GM23338 (cell line): Measurements from ENCODE around the gene DHRSX. TPM values are rescaled to one million over a fixed set of nuclear protein-coding genes. Genes with fewer than 3 reads are reported as not detected.
A peak's percentile ranks its signal among the peaks of the same experiment; 100 is the strongest.

Experiments
- ATAC-seq: fragments of 200-7000 bp; cut with Tn5 transposase; 3 replicates; pipeline ENCODE4 v1.9.1; 2020
- DNase-seq: peaks from one replicate; pipeline ENCODE4 v3.0.0-alpha.2; 2015; ENCODE audit warnings: low spot score
- H2AFZ ChIP-seq: fragments of 200-600 bp; sonication (generic); 2 replicates; pipeline ENCODE4 v1.8.0; 2016; ENCODE audit warnings: antibody characterized with exemption, mild to moderate bottlenecking, moderate library complexity
- H3F3A ChIP-seq: fragments of 200-600 bp; sonication (generic); replicated peaks from 2 replicates; pipeline ENCODE4 v1.8.0; 2017; ENCODE audit warnings: antibody characterized with exemption, mixed run types, low read depth
- H3K27ac ChIP-seq: fragments of 200-600 bp; sonication (generic); 2 replicates; pipeline ENCODE4 v1.6.1; 2016; ENCODE audit warnings: low read depth
- H3K27me3 ChIP-seq: fragments of 200-600 bp; sonication (generic); 2 replicates; pipeline ENCODE4 v1.8.0; 2016; ENCODE audit warnings: mild to moderate bottlenecking, mixed run types, moderate library complexity; ENCODE audit not compliant: insufficient read depth
- H3K36me3 ChIP-seq: fragments of 200-600 bp; sonication (generic); 2 replicates; pipeline ENCODE4 v1.8.0; 2016; ENCODE audit warnings: mild to moderate bottlenecking; ENCODE audit not compliant: insufficient read depth
- H3K4me1 ChIP-seq: fragments of 200-600 bp; sonication (generic); 2 replicates; pipeline ENCODE4 v1.8.0; 2016; ENCODE audit warnings: mild to moderate bottlenecking, moderate library complexity; ENCODE audit not compliant: insufficient read depth
- H3K4me2 ChIP-seq: fragments of 200-600 bp; sonication (generic); 2 replicates; pipeline ENCODE4 v1.7.1; 2017; ENCODE audit warnings: mixed run types
- H3K4me3 ChIP-seq: fragments of 200-600 bp; sonication (generic); 2 replicates; pipeline ENCODE4 v1.6.1; 2016; ENCODE audit warnings: mixed run types
- H3K79me2 ChIP-seq: fragments of 200-600 bp; sonication (generic); replicated peaks from 2 replicates; pipeline ENCODE4 v1.8.0; 2017; ENCODE audit warnings: mild to moderate bottlenecking; ENCODE audit not compliant: insufficient read depth
- H3K9me2 ChIP-seq: fragments of 200-600 bp; sonication (generic); 2 replicates; pipeline ENCODE4 v1.8.0; 2017; ENCODE audit not compliant: insufficient read depth
- H4K20me1 ChIP-seq: fragments of 200-600 bp; sonication (generic); replicated peaks from 2 replicates; pipeline ENCODE4 v1.8.0; 2017; ENCODE audit warnings: mild to moderate bottlenecking; ENCODE audit not compliant: insufficient read depth
- H3K27ac Mint-ChIP-seq: 2 replicates; pipeline ENCODE4 v1.8.0; 2020; ENCODE audit warnings: inconsistent platforms, mild to moderate bottlenecking, moderate library complexity, mixed read lengths
- H3K27me3 Mint-ChIP-seq: 3 replicates; pipeline ENCODE4 v1.8.0; 2022; ENCODE audit warnings: low read depth, mild to moderate bottlenecking, moderate library complexity, mixed read lengths, inconsistent platforms; ENCODE audit not compliant: insufficient read depth, poor library complexity
- H3K36me3 Mint-ChIP-seq: 3 replicates; pipeline ENCODE4 v1.8.0; 2021; ENCODE audit warnings: low read depth, mild to moderate bottlenecking, inconsistent platforms, moderate library complexity, mixed read lengths
- H3K4me1 Mint-ChIP-seq: 3 replicates; pipeline ENCODE4 v1.8.0; 2020; ENCODE audit warnings: mild to moderate bottlenecking, inconsistent platforms, mixed read lengths
- H3K4me3 Mint-ChIP-seq: 3 replicates; pipeline ENCODE4 v1.8.0; 2021; ENCODE audit warnings: moderate library complexity, mild to moderate bottlenecking, inconsistent platforms, mixed read lengths
- H3K9me3 Mint-ChIP-seq: 3 replicates; pipeline ENCODE4 v1.8.0; 2020; ENCODE audit warnings: moderate library complexity, mild to moderate bottlenecking, inconsistent platforms, mixed read lengths
- CREB1 ChIP-seq: fragments of 250-450 bp; sonication (Bioruptor Pico); IDR thresholded peaks from 2 replicates; pipeline ENCODE4 v1.5.0; 2020; ENCODE audit warnings: low read depth, mild to moderate bottlenecking, moderate library complexity
- EZH2phosphoT487 ChIP-seq: fragments of 200-600 bp; sonication (generic); IDR thresholded peaks from one replicate; pipeline ENCODE4 v1.8.1; 2018; ENCODE audit warnings: antibody characterized with exemption; ENCODE audit not compliant: unreplicated experiment
- JUNB ChIP-seq: IDR thresholded peaks from one replicate; pipeline ENCODE4 v1.6.1; 2016; ENCODE audit warnings: antibody characterized with exemption; ENCODE audit not compliant: unreplicated experiment
- ZNF114 ChIP-seq: fragments of 250-450 bp; sonication (Bioruptor Pico); IDR thresholded peaks from 2 replicates; pipeline ENCODE4 v1.5.0; 2020; ENCODE audit warnings: mild to moderate bottlenecking, moderate library complexity
- polyA plus RNA-seq: library from polyadenylated mRNA; unstranded; fragments of >200 nt; fragmentation: Nextera tagmentation; extraction: Ambion mirVana; gene quantifications from 2 replicates; pipeline ENCODE4 v1.2.1, GENCODE V29; 2016
- total RNA-seq: library from RNA; depleted of rRNA; stranded (reverse); fragments of >200 nt; shearing (Covaris generic); gene quantifications from 2 replicates; pipeline ENCODE4 v1.2.3, GENCODE V29; 2014
- TF ChIP-seq, protein P1 (sequence below): IDR thresholded peaks from one replicate; pipeline ENCODE4 v1.6.1; 2018; ENCODE audit warnings: antibody characterized with exemption; ENCODE audit not compliant: unreplicated experiment
- TF ChIP-seq, protein P2 (sequence below): fragments of 250-450 bp; sonication (Bioruptor Pico); IDR thresholded peaks from 2 replicates; pipeline ENCODE4 v1.5.0; 2020; ENCODE audit warnings: mild to moderate bottlenecking, moderate library complexity

Gene DHRSX
- total and polyA plus RNA-seq, 2 experiments from 2014 or later = 33.9 to 43.0 TPM

DNA sequence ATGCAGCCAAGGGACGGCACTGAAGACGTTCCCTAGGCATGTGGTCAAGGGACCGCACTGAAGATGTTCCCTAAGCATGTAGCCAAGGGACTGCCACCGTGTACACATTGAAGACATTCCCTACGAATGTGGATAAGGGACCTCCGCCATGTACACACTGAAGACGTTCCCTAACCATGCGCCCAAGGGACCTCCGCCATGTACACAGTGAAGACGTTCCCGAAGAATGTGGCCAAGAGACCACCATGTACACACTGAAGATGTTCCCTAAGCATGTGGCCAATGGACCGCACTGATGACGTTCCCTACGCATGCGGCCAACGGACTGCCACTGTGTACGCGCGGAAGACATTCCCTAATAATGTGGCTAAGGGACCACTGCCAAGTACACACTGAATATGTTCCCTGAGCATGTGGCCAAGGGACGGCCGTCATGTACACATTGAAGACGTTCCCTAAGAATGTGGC, 48.4 kb downstream of the DHRSX start:
- Mint-ChIP-seq H3K4me1 (peaks cover 28% of the 10 kb centered on the region), H3K27ac (no peak overlapping the region), H3K4me3 (no peak overlapping the region), H3K36me3 (peaks cover 56% of the 10 kb centered on the region), H3K27me3 (peaks cover 23% of the 10 kb centered on the region), H3K9me3 (peaks cover 28% of the 10 kb centered on the region)
- Histone ChIP-seq H3K4me1 (peaks cover 18% of the 10 kb centered on the region), H3K9me2 (no peaks in the 10 kb centered on the region), H2AFZ (no peak overlapping the region), H3K36me3 (no peaks in the 10 kb centered on the region), H3K27me3 (no peaks in the 10 kb centered on the region), H3K4me3 (no peak overlapping the region), H4K20me1 (no peaks in the 10 kb centered on the region), H3K79me2 (peaks cover 84% of the 10 kb centered on the region), H3K27ac (peak overlapping the region; percentile 85; the same call in 1 of the 2 replicates), H3F3A (peaks cover 7% of the 10 kb centered on the region; the same call in 1 of the 2 replicates), H3K4me2 (no peak overlapping the region)
- DNase-seq = no peak
- ATAC-seq = no peak
- TF ChIP-seq JUNB = peak; percentile 85
- TF ChIP-seq ZNF114 (CRISPR knock-in tag) = no peak

DNA sequence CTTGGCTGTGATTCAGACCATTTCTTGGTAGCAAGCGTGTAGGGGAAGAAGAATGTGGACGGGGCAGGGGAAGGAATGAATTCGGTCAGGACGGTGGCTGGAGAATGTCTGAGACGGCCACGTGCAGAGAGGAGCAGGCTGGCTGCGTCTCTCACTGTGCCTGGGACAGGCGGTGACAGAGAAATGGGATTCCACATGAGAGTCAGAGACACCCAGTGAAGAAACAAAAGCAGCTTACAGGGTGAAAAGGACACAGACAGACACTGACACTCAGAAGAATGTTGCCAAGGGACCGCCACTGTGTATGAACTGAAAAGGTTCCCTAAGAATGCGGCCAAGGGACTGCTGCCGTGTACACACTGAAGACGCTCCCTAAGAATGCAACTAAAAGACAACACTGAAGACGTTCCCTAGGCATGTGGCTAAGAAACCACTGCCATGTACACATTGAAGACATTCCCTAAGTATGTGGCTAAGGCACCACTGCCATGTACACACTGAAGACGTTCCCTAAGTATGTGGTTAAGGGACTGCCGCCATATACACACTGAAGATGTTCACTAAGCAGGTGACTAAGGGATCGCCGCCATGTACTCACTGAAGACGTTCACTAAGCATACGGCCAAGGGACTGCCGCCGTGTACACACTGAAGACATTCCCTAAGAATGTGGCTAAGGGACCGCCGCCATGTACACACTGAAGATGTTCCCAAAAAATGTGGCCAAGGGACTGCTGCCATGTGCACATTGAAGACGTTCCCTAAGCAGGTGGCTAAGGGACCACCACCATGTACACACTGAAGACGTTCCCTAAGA, 49.1 kb downstream of the DHRSX start:
- no peaks in the 10 kb centered on the region for H4K20me1 ChIP-seq
- peak; percentile 73 for ATAC-seq
- no peak overlapping the region for H3K4me2 ChIP-seq
- no peaks in the 10 kb centered on the region for H3K9me2 ChIP-seq
- Mint-ChIP-seq H3K4me3 (no peak overlapping the region), H3K27me3 (peaks cover 20% of the 10 kb centered on the region), H3K27ac (peak overlapping the region; percentile 55), H3K4me1 (peaks cover 24% of the 10 kb centered on the region), H3K36me3 (peaks cover 56% of the 10 kb centered on the region), H3K9me3 (peaks cover 28% of the 10 kb centered on the region)
- peaks cover 18% of the 10 kb centered on the region for H3K4me1 ChIP-seq
- no peak overlapping the region for H3K4me3 ChIP-seq
- H3F3A ChIP-seq = peaks cover 7% of the 10 kb centered on the region; the same call in 1 of the 2 replicates
- no peaks in the 10 kb centered on the region for H3K27me3 ChIP-seq
- H3K27ac ChIP-seq = peak overlapping the region; percentile 85; the same call in 1 of the 2 replicates
- peaks cover 83% of the 10 kb centered on the region for H3K79me2 ChIP-seq
- no peaks in the 10 kb centered on the region for H3K36me3 ChIP-seq
- DNase-seq = peak; percentile 83
- H2AFZ ChIP-seq = no peak overlapping the region
- TF ChIP-seq, protein P1, sequence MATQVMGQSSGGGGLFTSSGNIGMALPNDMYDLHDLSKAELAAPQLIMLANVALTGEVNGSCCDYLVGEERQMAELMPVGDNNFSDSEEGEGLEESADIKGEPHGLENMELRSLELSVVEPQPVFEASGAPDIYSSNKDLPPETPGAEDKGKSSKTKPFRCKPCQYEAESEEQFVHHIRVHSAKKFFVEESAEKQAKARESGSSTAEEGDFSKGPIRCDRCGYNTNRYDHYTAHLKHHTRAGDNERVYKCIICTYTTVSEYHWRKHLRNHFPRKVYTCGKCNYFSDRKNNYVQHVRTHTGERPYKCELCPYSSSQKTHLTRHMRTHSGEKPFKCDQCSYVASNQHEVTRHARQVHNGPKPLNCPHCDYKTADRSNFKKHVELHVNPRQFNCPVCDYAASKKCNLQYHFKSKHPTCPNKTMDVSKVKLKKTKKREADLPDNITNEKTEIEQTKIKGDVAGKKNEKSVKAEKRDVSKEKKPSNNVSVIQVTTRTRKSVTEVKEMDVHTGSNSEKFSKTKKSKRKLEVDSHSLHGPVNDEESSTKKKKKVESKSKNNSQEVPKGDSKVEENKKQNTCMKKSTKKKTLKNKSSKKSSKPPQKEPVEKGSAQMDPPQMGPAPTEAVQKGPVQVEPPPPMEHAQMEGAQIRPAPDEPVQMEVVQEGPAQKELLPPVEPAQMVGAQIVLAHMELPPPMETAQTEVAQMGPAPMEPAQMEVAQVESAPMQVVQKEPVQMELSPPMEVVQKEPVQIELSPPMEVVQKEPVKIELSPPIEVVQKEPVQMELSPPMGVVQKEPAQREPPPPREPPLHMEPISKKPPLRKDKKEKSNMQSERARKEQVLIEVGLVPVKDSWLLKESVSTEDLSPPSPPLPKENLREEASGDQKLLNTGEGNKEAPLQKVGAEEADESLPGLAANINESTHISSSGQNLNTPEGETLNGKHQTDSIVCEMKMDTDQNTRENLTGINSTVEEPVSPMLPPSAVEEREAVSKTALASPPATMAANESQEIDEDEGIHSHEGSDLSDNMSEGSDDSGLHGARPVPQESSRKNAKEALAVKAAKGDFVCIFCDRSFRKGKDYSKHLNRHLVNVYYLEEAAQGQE = no peak
- TF ChIP-seq, protein P2, sequence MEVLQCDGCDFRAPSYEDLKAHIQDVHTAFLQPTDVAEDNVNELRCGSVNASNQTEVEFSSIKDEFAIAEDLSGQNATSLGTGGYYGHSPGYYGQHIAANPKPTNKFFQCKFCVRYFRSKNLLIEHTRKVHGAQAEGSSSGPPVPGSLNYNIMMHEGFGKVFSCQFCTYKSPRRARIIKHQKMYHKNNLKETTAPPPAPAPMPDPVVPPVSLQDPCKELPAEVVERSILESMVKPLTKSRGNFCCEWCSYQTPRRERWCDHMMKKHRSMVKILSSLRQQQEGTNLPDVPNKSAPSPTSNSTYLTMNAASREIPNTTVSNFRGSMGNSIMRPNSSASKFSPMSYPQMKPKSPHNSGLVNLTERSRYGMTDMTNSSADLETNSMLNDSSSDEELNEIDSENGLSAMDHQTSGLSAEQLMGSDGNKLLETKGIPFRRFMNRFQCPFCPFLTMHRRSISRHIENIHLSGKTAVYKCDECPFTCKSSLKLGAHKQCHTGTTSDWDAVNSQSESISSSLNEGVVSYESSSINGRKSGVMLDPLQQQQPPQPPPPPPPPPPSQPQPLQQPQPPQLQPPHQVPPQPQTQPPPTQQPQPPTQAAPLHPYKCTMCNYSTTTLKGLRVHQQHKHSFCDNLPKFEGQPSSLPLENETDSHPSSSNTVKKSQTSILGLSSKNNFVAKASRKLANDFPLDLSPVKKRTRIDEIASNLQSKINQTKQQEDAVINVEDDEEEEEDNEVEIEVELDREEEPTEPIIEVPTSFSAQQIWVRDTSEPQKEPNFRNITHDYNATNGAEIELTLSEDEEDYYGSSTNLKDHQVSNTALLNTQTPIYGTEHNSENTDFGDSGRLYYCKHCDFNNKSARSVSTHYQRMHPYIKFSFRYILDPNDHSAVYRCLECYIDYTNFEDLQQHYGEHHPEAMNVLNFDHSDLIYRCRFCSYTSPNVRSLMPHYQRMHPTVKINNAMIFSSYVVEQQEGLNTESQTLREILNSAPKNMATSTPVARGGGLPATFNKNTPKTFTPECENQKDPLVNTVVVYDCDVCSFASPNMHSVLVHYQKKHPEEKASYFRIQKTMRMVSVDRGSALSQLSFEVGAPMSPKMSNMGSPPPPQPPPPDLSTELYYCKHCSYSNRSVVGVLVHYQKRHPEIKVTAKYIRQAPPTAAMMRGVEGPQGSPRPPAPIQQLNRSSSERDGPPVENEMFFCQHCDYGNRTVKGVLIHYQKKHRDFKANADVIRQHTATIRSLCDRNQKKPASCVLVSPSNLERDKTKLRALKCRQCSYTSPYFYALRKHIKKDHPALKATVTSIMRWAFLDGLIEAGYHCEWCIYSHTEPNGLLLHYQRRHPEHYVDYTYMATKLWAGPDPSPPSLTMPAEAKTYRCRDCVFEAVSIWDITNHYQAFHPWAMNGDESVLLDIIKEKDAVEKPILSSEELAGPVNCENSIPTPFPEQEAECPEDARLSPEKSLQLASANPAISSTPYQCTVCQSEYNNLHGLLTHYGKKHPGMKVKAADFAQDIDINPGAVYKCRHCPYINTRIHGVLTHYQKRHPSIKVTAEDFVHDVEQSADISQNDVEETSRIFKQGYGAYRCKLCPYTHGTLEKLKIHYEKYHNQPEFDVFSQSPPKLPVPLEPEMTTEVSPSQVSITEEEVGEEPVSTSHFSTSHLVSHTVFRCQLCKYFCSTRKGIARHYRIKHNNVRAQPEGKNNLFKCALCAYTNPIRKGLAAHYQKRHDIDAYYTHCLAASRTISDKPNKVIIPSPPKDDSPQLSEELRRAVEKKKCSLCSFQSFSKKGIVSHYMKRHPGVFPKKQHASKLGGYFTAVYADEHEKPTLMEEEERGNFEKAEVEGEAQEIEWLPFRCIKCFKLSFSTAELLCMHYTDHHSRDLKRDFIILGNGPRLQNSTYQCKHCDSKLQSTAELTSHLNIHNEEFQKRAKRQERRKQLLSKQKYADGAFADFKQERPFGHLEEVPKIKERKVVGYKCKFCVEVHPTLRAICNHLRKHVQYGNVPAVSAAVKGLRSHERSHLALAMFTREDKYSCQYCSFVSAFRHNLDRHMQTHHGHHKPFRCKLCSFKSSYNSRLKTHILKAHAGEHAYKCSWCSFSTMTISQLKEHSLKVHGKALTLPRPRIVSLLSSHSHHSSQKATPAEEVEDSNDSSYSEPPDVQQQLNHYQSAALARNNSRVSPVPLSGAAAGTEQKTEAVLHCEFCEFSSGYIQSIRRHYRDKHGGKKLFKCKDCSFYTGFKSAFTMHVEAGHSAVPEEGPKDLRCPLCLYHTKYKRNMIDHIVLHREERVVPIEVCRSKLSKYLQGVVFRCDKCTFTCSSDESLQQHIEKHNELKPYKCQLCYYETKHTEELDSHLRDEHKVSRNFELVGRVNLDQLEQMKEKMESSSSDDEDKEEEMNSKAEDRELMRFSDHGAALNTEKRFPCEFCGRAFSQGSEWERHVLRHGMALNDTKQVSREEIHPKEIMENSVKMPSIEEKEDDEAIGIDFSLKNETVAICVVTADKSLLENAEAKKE (CRISPR knock-in tag) = no peak
- TF ChIP-seq EZH2phosphoT487 (no peak), JUNB (peak; percentile 83), CREB1 (CRISPR knock-in tag) (0 out of 2 replicates have a peak, but pooled peaks have one; percentile 24)
